Amniotic stem cell (primary cell): ENCODE data around the gene FYN.

Experiments used
- DNase-seq: peaks from one replicate; lab custom pipeline; 2025; lab: John Stamatoyannopoulos, UW

Gene FYN

DNA sequence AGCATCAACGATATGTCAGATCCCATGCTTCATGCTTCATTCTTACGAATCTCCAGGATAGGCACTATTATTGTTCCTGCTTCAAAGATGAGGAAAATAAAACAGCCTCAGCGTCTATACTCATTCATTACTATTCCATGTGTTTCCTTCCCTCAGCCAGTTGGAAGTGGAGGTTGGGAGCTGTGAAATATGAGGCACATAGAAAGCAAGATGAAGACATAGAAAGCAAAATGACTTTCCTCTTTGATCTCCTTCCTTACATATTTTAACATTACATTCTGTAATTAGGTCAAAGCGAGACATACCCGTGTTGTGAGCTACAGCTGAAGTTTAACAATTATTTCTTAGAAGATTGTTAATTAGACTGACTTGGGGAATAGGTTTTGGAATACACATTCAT is 125.4 kb downstream of the FYN start:
- no peak for DNase-seq

DNA sequence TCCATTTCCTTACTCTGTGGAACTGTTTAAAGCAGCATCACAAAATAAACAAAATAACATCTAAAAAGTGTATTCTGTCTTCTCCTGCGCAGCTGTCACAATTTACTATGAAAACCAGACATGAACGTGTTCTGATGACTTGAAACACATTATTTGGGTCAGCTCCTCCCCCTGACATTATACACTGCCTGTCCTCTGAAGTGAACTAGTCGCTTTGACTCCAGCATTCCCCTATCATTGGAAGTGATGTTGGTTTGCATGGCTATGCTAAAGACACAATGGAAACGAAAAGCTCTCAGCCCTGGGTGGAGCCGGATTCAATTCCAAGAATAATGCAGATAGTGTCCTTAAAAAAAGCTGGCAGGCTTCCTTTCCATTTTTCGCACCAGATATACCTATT is 125.9 kb downstream of the FYN start:
- no peak for DNase-seq

DNA sequence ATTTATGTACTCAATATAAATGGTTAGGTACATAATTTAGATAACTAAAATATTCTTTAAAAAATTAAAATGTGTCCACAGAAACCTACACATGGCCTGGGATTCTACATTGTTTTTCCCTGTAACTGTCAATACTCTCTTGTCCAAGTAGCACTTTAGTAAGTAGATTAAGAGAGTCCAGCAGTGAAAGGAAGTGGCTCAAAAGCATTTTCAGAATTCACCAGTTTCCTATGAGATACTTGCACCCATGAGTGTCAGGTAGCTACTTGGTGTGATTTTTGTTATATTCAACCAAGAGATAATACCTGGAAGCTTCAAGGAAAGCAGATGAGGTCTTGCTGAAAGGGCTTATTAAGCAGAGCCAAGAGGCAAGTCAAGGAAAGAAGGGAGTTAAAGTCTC is 126.3 kb downstream of the FYN start:
- DNase-seq, result no peak

DNA sequence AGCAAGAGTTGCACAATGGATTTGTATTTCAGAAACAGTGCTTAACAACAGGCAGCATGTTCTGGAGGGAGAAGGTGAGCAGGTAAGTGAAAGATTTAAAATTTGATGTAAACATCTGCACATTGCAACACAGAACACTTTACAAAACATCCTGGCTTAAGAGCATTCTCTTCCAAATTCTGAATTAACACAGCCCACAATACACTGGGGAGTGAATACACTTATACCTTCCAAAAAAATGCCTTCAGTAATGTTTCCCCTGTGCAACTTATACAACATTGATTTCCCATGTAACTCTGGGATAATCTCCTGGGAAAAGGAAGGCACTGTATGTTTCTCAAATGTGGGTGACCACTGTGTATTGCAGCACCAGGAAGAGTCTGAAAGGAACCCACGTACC is 127.6 kb downstream of the FYN start:
- DNase-seq, result no peak

DNA sequence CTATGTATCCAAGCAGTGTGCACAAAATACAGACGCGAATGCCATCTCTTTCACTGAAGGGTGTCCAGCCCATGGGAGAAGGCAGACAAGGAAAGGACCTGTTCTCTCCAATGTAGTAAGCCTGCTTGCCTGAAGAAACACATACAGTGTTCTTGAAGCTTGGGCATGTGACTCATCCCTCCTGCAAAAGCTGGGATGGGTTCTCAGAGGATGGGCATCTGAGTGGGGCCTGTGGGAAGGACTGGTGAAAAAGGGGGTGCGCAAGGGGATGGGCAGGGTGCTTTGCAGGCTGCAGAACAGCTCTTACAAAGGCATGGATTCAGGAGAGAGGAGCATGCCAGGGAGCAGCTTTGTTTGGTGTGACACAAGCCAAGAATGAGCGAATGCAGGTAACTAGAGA is 128.1 kb downstream of the FYN start:
- DNase-seq, result no peak

DNA sequence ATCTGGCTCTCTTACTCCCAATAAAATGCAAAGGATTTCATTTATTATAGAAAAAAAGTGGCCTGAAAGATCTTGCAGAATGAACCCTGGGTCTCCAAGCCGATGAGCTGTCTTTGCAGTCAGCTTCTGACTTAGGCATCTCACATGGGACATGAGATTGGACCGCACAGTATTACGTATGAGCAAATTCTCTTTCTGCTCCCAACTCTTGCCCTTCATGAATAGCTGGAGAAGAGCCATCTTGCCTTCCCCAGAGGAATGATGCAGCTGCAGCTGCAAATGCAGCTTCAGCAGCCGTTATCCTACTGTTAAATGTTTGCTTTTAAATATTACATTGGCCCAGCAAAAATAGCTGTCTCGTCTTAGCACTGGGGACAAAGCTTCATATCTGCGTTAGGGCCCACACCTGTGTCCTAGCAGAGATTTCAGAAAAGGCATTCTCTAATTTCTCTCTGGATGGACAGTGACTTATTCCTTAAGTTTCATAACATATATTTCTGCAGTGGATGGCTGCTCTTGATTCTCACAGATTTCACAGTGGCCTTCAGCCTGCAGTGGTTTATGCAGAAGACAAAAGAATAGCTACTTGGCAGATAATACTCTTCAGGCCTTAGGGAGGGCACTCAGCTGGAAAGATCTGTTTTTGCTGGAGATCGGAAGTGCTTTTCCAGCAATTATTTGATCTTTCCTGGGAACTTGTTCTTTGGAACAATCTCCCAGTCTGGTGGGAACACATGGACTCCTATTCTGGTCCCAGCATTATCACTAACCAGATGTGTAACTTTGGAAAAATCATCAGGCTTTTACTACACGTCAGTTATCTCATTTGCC is 129.2 kb downstream of the FYN start:
- no peak for DNase-seq

DNA sequence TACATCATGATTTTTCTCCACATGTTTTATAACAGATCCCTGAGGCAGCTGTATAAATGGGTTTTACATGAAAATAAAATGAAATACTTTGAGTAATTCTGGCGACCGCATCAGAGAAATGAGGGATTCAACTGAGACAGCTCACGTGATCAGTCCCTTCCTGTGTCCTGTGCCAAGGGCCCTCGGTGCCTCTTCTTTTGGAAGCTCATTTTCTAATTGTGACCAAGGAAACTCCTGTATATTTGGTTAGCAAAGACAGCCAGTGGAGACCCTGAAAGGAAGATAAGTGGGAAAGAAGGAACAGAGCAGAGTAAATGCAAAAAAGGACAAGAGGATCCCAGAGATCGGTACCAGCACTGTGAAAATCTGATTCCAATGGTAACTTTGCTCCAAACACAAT is 129.9 kb downstream of the FYN start:
- no peak for DNase-seq

DNA sequence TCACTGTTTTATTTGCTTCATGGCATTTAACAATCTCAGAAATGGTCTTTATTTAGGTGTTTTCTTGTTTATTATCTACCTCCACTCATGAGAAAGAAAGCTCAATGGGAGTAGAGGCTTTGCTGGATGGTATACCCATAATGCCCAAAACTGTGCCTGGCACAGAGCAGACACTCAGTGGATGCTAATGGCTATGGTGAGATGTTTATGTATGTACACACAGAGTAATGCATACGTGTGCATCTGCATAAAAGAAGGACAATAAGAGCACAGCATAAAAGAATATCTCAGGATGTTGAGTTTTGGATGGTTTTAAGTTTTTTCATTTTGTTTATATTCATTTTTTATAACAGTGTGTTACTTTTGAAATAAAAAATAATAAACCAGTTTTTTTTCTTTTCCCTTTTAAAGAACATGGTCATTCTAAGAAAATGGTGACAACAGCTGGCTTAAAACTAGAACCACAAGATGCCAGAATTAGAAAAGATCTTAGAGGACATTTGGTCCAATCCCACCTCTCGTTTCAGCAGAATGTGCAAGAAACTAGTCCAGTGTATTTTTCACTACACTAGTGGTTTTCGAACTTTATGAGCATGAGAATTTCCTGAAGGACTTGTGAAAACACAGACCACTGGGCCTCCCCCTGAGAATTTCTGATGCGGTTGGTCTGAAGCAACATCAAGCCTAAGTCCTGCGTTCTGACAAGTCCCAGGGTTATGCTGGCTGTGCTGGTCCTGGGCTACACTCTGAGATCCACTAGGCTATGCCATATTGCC is 131.9 kb downstream of the FYN start:
- no peak for DNase-seq

DNA sequence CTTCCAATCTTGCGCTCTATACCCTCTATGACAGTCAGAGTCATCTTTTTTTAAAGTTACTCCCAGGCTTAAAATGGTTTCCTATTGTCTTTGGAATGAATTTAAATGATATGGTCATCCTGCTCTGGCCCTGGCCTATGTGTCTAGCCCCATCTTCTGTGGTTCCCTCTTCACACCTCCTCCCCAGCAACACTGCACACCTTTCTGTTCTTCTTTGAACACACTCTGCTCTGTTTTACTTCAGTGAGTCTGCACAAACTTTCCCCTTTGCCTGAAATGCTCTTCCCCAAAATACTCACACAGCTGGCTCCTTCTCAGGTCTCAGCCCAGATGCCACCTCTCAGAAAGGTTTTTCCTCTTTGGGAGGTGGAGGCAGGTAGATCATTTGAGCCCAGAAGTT is 132.7 kb downstream of the FYN start:
- no peak for DNase-seq

DNA sequence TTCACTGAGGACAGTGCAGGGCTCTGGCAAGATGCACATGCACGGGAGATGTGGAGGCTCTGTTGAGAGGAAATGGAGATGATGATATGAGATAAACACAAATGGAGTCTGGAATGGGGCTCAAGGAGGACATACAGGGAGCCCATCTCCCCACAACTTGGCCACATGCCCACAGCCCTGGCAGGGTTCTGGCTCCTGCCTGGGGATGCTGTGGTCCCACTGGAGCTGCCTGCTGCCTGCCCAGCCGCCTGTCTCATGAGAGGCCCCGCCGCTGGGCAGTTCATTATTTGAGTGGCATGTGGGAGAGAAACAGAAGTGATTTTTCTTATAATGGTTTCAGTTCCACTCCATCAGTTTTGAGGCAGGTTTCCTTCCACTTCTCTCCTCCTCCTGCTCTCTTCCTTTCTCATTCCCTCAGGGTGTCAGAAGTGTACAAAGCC is 134.0 kb downstream of the FYN start:
- DNase-seq, result no peak

DNA sequence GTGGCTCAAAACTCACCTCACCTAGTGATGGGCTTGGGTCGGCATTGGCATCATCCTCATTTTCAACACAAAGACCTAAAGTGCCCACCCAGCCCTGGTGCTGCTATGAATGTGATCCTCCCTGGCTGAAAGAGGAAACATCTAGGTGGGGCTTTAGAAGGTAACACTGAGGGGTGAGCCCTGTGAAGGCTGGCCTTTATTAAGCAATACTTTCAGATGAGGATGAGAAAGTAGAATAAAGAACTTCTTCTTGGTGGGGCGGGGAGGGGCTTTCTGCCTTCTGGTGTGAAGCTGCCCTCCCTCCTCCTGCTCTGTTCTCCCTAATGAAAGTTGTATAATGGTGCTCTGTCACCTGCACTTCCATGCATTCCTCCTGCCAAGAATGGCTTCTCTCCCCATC is 134.6 kb downstream of the FYN start:
- no peak for DNase-seq

DNA sequence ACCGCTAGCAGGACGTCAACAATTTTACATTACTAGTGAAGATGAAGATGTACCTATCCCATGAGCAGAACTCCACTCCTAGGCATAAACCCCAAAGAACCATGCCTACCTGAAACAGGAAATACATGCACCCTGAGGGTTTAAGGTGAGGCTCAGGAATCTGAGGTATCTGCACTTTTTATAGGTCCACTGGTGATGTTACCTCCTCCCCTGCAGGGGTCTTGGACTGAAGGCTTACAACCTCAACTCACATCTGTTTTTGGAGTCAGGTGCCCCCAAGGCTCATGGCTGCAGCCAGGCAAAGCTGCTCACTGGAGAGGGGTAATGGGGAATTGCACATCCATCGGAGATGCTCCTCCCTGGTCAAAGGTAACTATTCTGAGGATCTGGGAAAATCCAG is 135.1 kb downstream of the FYN start:
- no peak for DNase-seq

DNA sequence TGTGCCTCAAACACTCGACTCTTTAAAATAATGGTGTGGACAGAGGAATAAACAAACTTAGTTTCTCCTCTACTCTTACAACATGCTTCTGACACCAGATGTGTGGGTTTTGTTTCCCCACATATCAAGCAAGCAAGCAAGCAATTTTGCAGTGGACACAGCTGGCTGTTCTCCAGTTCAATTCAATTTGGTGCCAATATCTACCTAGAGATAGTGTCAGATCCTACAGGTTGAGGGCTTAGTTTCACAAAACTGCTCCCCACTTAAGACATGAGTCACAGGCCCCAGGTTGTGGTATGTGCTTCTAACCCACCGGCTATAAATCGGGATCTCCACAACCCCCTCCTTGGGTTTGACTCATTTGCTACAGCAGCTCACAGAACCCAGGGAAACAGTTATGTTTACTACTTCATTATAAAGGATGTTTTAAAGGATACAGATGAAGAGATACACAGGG is 136.2 kb downstream of the FYN start:
- no peak for DNase-seq

DNA sequence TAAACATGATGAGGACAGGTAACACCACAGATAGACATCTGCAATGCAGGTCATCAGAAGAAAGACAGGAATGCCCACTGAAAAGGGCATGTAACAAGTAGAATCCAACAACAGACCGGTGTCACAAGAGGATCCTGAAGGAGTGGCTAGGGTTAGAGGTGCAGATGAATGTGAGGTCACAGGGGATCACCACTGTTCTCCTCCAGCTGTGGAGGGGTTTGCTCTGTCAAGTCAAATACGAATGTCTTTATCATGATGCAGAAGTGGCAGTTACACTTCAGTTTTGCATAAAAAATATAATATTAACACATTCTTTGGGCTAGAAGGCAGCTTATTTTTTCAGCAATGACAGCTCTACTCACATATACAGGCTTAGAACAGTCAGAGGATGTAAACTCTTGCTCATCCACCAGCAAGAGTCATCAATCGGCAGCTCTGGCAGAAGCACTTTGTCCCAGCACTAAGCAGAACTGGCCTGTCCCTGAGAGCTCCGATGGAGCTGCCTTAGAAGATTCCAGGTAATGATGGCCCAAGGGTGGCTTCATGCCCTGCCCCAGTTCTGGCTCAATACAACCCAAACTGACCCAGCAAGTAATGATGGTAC is 137.1 kb downstream of the FYN start:
- no peak for DNase-seq

DNA sequence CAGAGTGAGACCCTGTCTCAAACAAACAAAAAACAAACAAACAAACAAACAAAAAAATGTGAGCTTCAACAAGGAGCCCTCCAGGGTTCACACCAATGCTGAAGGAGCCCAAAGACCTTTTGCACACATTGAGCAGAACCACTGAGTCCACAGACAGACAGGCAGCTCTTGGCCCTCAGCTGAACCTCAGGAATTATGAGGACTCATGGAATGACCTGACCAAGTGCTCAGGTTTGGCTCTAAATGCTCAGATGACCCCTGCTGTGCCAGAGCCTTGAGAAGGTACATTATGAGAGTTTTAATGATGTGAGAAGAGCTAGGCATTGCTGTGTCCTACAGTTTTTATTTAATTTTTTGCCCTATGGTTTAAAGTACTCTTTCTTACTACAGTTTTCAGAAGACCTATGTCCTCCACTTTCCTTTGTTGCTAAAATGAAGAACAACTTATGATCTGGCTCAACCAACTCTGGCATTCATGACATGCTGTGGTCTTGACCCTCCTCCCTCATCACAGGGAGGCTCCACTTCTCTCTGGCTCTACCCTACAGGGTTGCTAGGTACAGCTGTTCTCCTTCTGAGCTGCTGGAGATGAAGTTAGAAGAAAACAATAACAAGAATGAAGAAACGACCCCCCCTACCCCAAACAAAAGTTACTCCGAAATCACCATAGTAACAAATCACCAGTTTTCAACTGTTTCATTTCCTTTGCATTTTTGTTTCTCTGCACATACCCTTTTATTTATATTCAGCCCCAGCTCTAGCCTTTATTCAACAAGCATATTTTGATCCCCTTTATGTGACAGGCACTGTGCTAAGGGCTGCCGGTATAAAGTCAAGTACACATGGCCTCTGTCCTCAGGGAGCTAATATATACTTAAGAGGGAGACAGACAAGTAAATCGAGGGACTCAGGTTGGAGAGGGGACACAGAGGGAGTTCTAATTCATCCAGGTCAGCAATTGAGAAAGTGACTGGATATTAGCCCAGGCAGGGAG is 138.9 kb downstream of the FYN start:
- DNase-seq, result no peak

DNA sequence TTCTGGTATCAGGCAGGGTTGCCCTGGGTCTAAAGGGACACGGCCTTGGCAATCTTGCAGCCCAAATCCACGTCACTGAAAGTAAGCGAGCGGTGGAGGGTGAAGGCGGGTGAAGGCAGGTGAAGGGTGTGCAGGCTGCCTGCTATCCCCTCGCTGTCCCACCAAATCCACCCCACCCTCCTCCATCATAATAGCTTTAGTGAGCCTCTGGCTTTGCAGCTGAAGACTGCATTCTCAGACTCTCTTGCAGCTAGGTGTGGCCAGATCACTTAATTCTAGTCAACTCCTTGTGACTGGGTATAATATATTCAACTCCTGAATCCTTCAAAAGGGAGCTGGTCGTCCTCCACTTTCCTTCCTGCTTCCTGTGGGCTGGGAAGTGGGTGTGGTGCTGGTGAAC is 140.9 kb downstream of the FYN start:
- DNase-seq, result no peak

DNA sequence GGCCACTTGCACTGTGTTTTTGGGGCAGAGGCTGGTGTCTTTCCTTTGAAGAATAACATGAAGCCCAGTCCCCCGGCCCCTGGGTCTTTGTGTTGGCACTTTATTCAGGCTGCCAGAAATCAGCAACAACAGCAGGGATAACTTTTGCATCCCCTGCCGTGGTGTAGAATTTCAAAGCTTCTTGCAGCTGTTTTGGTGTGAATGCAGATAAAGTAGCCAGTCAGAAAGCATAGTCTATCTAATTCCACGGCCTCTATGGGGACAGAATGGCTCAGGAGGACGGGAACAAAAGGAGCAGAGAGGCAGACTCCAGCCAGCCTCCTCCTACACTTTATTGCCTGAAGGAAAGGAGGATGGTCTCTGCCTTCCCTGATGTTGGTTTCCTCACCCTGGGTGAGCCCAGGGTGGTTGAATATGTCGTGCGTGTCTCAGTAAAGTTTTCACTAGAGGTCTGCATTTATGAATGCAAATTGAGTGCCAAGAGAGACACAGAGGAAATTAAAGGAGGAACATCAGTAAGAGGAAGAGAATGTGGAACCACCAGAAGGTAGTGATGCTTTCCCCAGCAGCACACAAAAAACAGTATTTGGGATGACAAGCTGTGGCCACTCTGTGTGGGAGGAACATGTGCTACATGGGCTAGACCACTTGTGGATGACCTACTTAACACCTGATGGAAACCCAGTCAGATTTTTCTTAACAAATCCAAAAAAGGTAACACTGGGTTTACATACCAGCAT is 141.6 kb downstream of the FYN start:
- DNase-seq, result no peak

DNA sequence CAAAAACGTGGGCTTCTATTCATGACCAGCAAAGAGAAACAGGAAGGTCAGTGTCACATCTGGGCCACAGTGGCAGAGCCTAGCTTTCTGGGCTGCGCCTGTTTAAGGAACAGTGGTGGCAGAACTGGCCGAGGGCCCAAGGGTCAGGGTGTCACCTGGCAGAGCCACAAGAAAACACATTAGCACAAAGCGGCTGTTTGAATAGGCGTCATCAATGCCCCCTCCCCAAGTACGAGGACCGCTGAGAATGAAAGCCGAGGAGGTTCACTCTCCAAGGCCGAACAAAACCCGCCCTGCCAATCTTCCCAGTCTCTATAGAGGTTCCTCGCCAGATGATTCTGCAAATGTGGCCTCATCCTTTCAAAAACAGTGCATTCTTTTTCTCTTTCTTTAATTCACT is 142.4 kb downstream of the FYN start:
- DNase-seq, result no peak

DNA sequence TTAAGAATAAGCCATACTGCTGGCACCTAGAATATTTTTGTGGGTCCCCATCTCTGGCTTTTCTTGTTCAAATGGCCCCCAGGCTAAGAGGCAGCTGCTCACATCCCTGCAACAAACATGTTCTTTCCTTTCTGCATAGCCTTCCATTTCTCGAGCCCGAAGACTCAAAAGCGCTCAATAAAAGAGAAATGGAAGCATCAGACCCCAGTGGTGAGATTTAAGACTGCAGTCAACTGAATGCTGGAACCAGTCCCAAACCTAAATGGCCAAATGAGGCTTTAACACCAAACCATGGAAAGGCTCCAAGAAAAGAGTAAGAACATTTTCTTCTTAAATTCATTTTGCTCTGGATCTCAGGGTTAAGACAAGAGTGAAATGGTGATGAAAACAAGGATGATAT is 145.4 kb downstream of the FYN start:
- no peak for DNase-seq

DNA sequence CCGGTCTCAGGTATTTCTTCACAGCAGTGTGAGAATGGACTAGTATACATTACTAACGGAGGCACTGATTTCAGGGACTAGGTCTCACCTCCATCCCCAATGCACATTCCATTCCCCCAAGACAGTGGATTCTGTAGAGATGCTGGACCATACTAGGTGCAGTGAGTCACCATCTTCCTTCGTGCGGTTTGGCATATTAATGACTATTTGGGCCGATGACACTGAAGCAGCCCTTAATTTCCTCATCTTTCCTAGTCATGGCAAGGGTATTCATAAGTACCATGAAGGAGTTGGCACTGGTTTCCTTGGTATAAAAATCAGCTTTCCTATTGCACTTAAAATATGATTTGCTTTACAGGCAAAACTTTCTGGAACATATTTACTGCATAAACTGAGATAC is 146.2 kb downstream of the FYN start:
- DNase-seq, result no peak
